GM12875 (cell line): ENCODE measurements around the gene KBTBD12.

Experiments
- H3K4me3 ChIP-seq: one replicate; pipeline ENCODE4 v1.5.1; 2011; ENCODE audit warnings: low read depth, low read length, control low read depth
- TF ChIP-seq, protein P1 (sequence below): IDR thresholded peaks from 2 replicates; pipeline ENCODE4 v1.5.1; 2011; ENCODE audit warnings: low read depth, mild to moderate bottlenecking, control low read depth, inconsistent platforms, low read length, moderate library complexity, borderline replicate concordance; ENCODE audit not compliant: insufficient read depth

Gene KBTBD12

DNA sequence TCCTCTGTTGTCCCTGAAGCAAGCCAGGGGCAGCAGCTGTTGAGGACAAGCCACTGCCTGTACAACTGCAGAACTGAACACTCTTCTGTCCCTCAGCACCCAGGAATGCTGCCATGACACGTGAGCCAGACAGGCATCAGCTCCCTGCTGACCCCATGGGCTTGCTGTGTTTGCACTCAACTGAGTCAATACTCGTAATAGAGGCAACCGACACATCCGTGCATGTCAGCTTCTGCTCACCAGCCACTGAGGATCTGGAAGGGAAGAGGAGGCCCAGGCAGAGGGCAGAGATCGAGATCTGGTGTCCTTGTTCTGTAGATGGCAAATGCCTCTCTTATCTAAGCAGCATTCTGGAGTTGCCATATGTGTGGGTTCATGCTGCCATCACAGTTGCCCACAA is 82.9 kb downstream of the KBTBD12 start:
- TF ChIP-seq, protein P1, sequence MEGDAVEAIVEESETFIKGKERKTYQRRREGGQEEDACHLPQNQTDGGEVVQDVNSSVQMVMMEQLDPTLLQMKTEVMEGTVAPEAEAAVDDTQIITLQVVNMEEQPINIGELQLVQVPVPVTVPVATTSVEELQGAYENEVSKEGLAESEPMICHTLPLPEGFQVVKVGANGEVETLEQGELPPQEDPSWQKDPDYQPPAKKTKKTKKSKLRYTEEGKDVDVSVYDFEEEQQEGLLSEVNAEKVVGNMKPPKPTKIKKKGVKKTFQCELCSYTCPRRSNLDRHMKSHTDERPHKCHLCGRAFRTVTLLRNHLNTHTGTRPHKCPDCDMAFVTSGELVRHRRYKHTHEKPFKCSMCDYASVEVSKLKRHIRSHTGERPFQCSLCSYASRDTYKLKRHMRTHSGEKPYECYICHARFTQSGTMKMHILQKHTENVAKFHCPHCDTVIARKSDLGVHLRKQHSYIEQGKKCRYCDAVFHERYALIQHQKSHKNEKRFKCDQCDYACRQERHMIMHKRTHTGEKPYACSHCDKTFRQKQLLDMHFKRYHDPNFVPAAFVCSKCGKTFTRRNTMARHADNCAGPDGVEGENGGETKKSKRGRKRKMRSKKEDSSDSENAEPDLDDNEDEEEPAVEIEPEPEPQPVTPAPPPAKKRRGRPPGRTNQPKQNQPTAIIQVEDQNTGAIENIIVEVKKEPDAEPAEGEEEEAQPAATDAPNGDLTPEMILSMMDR: no peak
- H3K4me3 ChIP-seq: no peak overlapping the region

DNA sequence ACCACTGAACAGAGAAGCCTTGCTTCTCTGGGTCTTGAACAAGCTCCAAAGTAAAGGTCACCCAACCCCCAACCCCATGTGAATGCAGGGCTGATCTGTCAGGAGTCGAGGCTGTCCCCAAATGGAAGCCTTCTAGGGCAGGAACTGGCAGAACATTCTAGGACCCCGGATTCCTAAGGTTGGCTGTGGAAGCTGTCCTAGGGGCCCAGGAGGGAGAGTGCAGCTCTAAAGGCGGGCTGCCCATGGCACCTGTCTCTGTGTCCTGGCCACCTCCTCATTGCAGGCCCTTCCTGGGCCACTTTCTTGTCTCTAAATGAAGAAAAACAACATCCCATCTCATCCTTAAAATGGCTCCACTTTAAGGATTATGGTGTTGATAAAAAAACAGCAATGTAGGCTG is 83.6 kb downstream of the KBTBD12 start:
- H3K4me3 ChIP-seq: no peak overlapping the region
- TF ChIP-seq, protein P1: no peak

DNA sequence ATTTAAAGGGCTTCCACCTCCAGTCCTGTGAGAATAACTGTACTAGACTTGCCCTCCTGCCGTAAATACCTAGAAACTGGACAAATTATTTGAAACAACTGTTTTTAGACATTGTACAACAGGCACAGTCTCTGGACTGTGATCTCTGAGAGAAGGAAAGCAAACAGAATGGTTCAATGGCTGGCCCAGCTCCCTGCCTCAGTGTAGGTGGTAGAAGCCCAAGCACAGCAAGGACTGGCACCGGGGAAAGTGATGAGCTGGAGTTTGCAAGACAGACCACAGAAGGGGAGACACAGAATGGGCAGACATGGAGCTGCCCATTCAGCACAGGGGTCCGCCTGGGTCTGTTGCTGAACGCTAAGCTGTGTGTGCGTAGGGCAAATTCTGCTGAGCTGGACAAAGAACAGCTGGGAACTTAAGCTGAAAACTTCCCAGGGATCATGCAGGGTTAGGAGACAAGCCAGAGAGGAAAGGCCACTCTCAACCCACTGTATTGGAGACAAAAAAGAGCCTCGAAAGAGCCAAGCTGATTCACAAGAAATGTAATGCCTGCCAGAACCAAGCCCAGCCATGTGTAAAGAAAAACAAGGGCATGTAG is 84.6 kb downstream of the KBTBD12 start:
- TF ChIP-seq, protein P1: no peak
- H3K4me3 ChIP-seq: no peak overlapping the region

DNA sequence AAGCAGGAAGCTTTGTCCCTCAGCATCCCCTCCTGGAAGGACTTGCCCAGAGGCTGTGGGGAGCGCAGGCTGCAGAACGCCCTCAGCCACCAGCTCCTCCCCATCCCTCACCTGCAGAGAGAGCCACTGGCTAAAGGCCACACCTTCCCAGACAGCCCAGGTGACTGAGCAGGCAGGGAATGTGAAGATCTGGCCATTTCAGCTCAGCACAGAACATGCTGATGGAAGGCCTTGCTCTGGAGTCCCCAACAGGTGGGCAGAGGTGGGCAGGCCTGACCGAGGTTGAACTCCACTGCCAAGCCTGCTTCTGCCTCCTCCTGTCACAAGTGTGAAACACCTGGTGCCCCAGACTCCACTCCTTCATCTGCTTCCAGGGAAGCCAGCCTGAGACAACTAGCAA is 86.5 kb downstream of the KBTBD12 start:
- TF ChIP-seq, protein P1: no peak
- no peak overlapping the region for H3K4me3 ChIP-seq

DNA sequence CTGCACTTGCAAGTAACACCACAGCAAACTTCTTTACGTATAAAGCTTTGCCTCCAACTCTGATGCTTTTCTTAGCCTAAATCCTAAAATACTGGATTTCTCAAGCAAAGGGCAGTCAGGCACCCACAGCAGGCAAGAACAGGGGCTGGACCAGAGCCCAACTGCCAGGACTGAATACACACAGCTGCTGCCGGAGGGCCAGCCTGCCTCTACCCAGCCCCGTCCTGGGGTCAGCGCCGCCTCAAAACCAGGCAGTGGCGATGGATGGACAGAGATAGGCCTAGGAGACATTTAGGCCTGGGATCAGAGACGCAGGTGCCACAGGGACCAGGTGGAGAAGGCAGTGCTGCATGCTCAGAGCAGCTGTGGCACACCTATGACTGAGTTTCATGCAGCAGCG is 89.6 kb downstream of the KBTBD12 start:
- TF ChIP-seq, protein P1: no peak
- no peak overlapping the region for H3K4me3 ChIP-seq

DNA sequence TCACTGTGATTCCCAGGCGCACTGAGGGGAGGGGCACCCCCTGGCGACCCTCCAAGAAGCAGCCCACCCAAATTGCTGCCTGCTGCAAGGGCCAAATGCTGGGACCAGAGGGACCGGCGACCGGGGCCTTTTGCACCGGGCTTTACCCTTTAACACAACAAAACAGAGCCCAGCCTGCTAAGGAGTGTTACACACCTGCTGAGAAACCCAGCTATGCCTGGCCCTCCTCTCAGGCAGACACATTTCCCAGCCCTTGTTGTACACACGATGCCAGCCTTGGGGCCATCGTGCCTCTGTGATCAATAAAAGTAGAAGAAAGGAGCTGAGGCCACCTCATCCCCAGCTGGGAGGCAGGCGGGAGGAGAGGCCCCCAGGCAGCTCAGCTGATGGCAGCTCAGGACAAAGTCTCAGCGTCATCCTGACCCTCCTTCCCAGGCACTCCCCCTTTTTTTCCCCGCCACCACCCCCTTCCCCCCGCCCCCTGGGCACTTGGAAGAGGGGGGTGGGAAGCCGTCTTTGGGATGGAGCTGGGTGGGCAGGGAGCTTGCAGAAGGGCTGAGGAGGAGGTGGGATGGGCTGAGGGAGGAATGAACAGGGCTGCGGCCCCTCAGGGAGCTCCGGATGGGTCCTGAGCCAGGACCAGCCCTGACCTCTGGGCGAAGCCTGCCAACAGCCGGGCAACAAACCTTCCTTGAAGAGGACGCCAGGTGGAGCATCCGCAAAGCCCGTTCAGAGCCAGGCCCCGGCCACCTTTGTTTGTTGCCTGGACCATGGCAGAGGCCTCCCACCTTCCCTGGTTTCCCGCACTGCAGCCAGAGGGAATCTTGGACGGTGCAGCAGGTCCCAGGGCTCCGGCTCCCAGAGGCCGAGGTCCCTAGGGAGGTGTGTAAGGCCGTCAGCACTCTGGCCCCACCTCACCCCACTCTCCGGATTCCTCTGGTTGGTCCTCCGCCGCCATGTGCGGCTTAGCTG is 91.3 kb downstream of the KBTBD12 start:
- TF ChIP-seq, protein P1: no peak
- H3K4me3 ChIP-seq: no peak overlapping the region
